A549 (cell line): ENCODE measurements around the gene FHIT. TPM values are rescaled to one million over a fixed set of nuclear protein-coding genes. Genes with fewer than 3 reads are reported as not detected.

Experiments used
- ATAC-seq, 2 experiments: fragments of 200-7000 bp in 1 of 2; fragments of >200 bp in 1 of 2; cut with Nextera tagmentation in 1 of 2; cut with Tn5 transposase in 1 of 2; 3 replicates each; pipeline versions ENCODE4 v1.8.0 to v1.9.1; 2018 to 2020; ENCODE audit warnings: mild to moderate bottlenecking in 1 of 2, moderate library complexity in 1 of 2
- CTCF ChIA-PET: fragments of 300-600 bp; sonication (Branson Sonifier 250); formaldehyde crosslinking; extraction: SDS; loops from one replicate; lab custom pipeline; 2021; ENCODE audit warnings: antibody characterized with exemption, inconsistent platforms; lab: Yijun Ruan, JAX
- POLR2A ChIA-PET: fragments of 350-600 bp; formaldehyde crosslinking; extraction: SDS; loops from one replicate; lab custom pipeline; 2021; ENCODE audit warnings: antibody characterized with exemption, inconsistent platforms; lab: Yijun Ruan, JAX
- DNase-seq, 2 experiments: peaks; one replicate each; pipeline versions ENCODE4 v3.0.0 to v3.0.0-alpha.2; 2011 to 2016; ENCODE audit warnings: low read depth in 1 of 2, low spot score in 1 of 2
- FAIRE-seq: peaks from 2 replicates; lab custom pipeline; 2011; peaks lifted over from hg19 to GRCh38; lab: Jason Lieb, UNC
- H3K27ac ChIP-seq, 2 experiments: fragments of >200 bp; sonication (Bioruptor Twin); formaldehyde crosslinking; 3 replicates each; pipeline ENCODE4 v1.5.1; 2016 to 2017
- H3K4me1 ChIP-seq: fragments of >200 bp; sonication (Bioruptor Twin); formaldehyde crosslinking; 3 replicates; pipeline ENCODE4 v1.6.1; 2016
- H3K4me2 ChIP-seq: fragments of >200 bp; sonication (Bioruptor Twin); formaldehyde crosslinking; 3 replicates; pipeline ENCODE4 v1.6.1; 2016
- H3K4me3 ChIP-seq: fragments of >200 bp; sonication (Bioruptor Twin); formaldehyde crosslinking; 3 replicates; pipeline ENCODE4 v1.5.1; 2016
- H3K9me3 ChIP-seq: fragments of >200 bp; sonication (Bioruptor Twin); formaldehyde crosslinking; 3 replicates; pipeline ENCODE4 v1.6.1; 2016
- CHD4 ChIP-seq: fragments of 200-600 bp; sonication (generic); IDR thresholded peaks from 2 replicates; pipeline ENCODE4 v1.6.1; 2016; ENCODE audit warnings: antibody characterized with exemption, mild to moderate bottlenecking, borderline replicate concordance
- EHMT2 ChIP-seq: fragments of 200-600 bp; sonication (generic); IDR thresholded peaks from 2 replicates; pipeline ENCODE4 v1.6.1; 2016; ENCODE audit warnings: antibody characterized with exemption, low read depth, mild to moderate bottlenecking, moderate library complexity
- ESRRA ChIP-seq: fragments of 150-350 bp; IDR thresholded peaks from 2 replicates; pipeline ENCODE4 v1.6.1; 2014; ENCODE audit warnings: mild to moderate bottlenecking, low read length, borderline replicate concordance
- FOXS1 ChIP-seq: fragments of 250-450 bp; sonication (Bioruptor Pico); IDR thresholded peaks from 2 replicates; pipeline ENCODE4 v1.5.0; 2020; ENCODE audit warnings: mild to moderate bottlenecking, moderate library complexity
- GATA3 ChIP-seq: IDR thresholded peaks from 2 replicates; pipeline ENCODE4 v1.6.1; 2012; ENCODE audit warnings: borderline replicate concordance
- HDAC2 ChIP-seq: fragments of 200-600 bp; sonication (generic); IDR thresholded peaks from 2 replicates; pipeline ENCODE4 v1.6.1; 2016
- HEYL ChIP-seq: fragments of 250-450 bp; sonication (Bioruptor Pico); IDR thresholded peaks from 2 replicates; pipeline ENCODE4 v1.8.0; 2021; ENCODE audit warnings: mild to moderate bottlenecking, moderate library complexity
- HOXB5 ChIP-seq: fragments of 250-450 bp; sonication (Bioruptor Pico); IDR thresholded peaks from 2 replicates; pipeline ENCODE4 v1.5.0; 2020; ENCODE audit warnings: mild to moderate bottlenecking, moderate library complexity
- JUNB ChIP-seq: fragments of >200 bp; sonication (Bioruptor Twin); formaldehyde crosslinking; IDR thresholded peaks from 2 replicates; pipeline ENCODE4 v1.6.1; 2016
- KDM1A ChIP-seq: fragments of 200-600 bp; sonication (generic); IDR thresholded peaks from 2 replicates; pipeline ENCODE4 v1.6.1; 2016; ENCODE audit warnings: low read depth, mild to moderate bottlenecking
- MAFK ChIP-seq: fragments of 450-650 bp; IDR thresholded peaks from 2 replicates; pipeline ENCODE4 v1.6.1; 2014; ENCODE audit not compliant: partially characterized antibody
- MAZ ChIP-seq: fragments of 150-350 bp; IDR thresholded peaks from 2 replicates; pipeline ENCODE4 v1.6.1; 2014; ENCODE audit warnings: antibody characterized with exemption, low read depth, low read length, borderline replicate concordance
- NFE2L2 ChIP-seq: fragments of 150-350 bp; conservative IDR thresholded peaks from 2 replicates; pipeline ENCODE4 v1.6.1; 2014; ENCODE audit warnings: low read length
- NPAS2 ChIP-seq: fragments of 250-450 bp; sonication (Bioruptor Pico); IDR thresholded peaks from 2 replicates; pipeline ENCODE4 v1.8.0; 2022; ENCODE audit warnings: mild to moderate bottlenecking, moderate library complexity, borderline replicate concordance
- POLR2AphosphoS2 ChIP-seq: conservative IDR thresholded peaks from 2 replicates; pipeline ENCODE4 v1.6.1; 2012; ENCODE audit warnings: low read length, improper control_type of control experiment, inconsistent platforms
- RAD21 ChIP-seq, 2 experiments: fragments of >200 bp in 1 of 2; sonication (Bioruptor Twin) in 1 of 2; formaldehyde crosslinking in 1 of 2; IDR thresholded peaks in 1 of 2; conservative IDR thresholded peaks in 1 of 2; 2 replicates in 1 of 2; 3 replicates in 1 of 2; pipeline ENCODE4 v1.6.1; 2012 to 2018; ENCODE audit warnings: inconsistent platforms in 1 of 2
- RARB ChIP-seq: fragments of 250-450 bp; sonication (Bioruptor Pico); IDR thresholded peaks from 2 replicates; pipeline ENCODE4 v1.8.0; 2021; ENCODE audit warnings: mild to moderate bottlenecking, moderate library complexity
- RFX5 ChIP-seq: fragments of 450-650 bp; IDR thresholded peaks from 2 replicates; pipeline ENCODE4 v1.7.1; 2014; ENCODE audit warnings: antibody characterized with exemption, mild to moderate bottlenecking, moderate library complexity
- RNF2 ChIP-seq: fragments of 200-600 bp; sonication (generic); IDR thresholded peaks from 2 replicates; pipeline ENCODE4 v1.6.1; 2016; ENCODE audit warnings: low read depth, mild to moderate bottlenecking, antibody characterized with exemption, moderate library complexity, borderline replicate concordance
- SMC3 ChIP-seq: fragments of >200 bp; sonication (Bioruptor Twin); formaldehyde crosslinking; IDR thresholded peaks from 3 replicates; pipeline ENCODE4 v1.6.1; 2018; ENCODE audit warnings: inconsistent platforms
- SREBF2 ChIP-seq: fragments of 450-650 bp; IDR thresholded peaks from 2 replicates; pipeline ENCODE4 v1.6.1; 2014; ENCODE audit warnings: mild to moderate bottlenecking, moderate library complexity
- TFCP2L1 ChIP-seq: fragments of 250-450 bp; sonication (Bioruptor Pico); IDR thresholded peaks from 2 replicates; pipeline ENCODE4 v1.5.0; 2021; ENCODE audit warnings: mild to moderate bottlenecking
- TP53 ChIP-seq: fragments of 250-450 bp; sonication (Bioruptor Pico); IDR thresholded peaks from 2 replicates; pipeline ENCODE4 v1.5.0; 2021; ENCODE audit warnings: mild to moderate bottlenecking, moderate library complexity
- ZC3H11A ChIP-seq: fragments of 450-650 bp; IDR thresholded peaks from 2 replicates; pipeline ENCODE4 v1.6.1; 2014; ENCODE audit warnings: antibody characterized with exemption, mild to moderate bottlenecking
- ZFP36 ChIP-seq: fragments of 450-650 bp; IDR thresholded peaks from 2 replicates; pipeline ENCODE4 v1.6.1; 2014; ENCODE audit warnings: borderline replicate concordance; ENCODE audit not compliant: partially characterized antibody
- ZSCAN20 ChIP-seq: fragments of 250-450 bp; sonication (Bioruptor Pico); IDR thresholded peaks from 2 replicates; pipeline ENCODE4 v1.8.0; 2022; ENCODE audit warnings: mild to moderate bottlenecking, moderate library complexity
- WGBS: methylation state at CpG from one replicate; pipeline ENCODE4 v1.1.6; 2017; ENCODE audit errors: missing lambda C conversion rate; 5-methylcytosine and 5-hydroxymethylcytosine counted together
- polyA plus RNA-seq, 4 experiments: library from polyadenylated mRNA; depleted of rRNA in 3 of 4; stranded (reverse); fragments of >200 nt; fragmentation: RNase III in 1 of 4; extraction: RNeasy Plus Mini Kit Qiagen cat#74134 plus additional on column Dnase treatment in 1 of 4; gene quantifications; 2 replicates in 3 of 4; 3 replicates in 1 of 4; pipeline ENCODE4 v1.2.3, GENCODE V29; 2011 to 2017
- TF ChIP-seq, protein P1 (sequence below): fragments of >200 bp; sonication (Bioruptor Twin); formaldehyde crosslinking; IDR thresholded peaks from 3 replicates; pipeline ENCODE4 v1.5.1; 2016
- TF ChIP-seq, protein P2 (sequence below): IDR thresholded peaks from 2 replicates; pipeline ENCODE4 v1.6.1; 2012; ENCODE audit warnings: low read depth, borderline replicate concordance
- TF ChIP-seq, protein P3 (sequence below): fragments of 250-450 bp; sonication (Bioruptor Pico); IDR thresholded peaks from 2 replicates; pipeline ENCODE4 v1.5.0; 2021; ENCODE audit warnings: mild to moderate bottlenecking, moderate library complexity, borderline replicate concordance

Gene FHIT
- polyA plus RNA-seq, 2 of the 4 experiments (the other 2 are of a cell fraction) = 0.76 to 0.92 TPM

DNA sequence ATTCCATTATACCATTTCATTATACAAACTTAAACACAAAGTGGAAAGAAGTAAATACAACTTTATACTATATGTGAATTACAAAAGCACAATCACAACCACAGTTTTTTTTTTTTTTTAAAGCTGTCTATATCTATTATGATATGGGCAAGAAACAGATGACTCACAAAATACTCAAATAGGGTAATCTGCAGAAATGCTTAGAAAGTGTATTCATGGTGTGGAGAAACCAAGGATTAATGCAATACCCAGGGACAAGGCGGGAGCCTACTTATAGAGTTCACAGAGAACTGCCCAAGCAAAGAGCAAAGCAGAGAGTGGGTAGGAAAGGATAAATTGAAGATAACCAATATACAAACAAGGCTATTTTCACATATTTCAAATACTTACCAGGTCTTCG, 332.0 kb downstream of the FHIT start:
- Histone ChIP-seq H3K4me1 (no peaks in the 10 kb centered on the region), H3K27ac (no peak overlapping the region), H3K9me3 (no peaks in the 10 kb centered on the region), H3K4me3 (no peak overlapping the region)
- CTCF ChIA-PET = no interaction called here
- DNase-seq (no peak), FAIRE-seq (no peak), ATAC-seq (no peak)
- POLR2A ChIA-PET = no interaction called here
- WGBS = 28% methylated on average over 2 of the region's 2 CpGs
- TF ChIP-seq POLR2AphosphoS2 (no peak), HEYL (CRISPR knock-in tag) (no peak), GATA3 (no peak), HOXB5 (no peak), RARB (CRISPR knock-in tag) (no peak), TFCP2L1 (CRISPR knock-in tag) (no peak)
- TF ChIP-seq, all 56 proteins: peak for 0
- H3K4me2 ChIP-seq = no peak overlapping the region

DNA sequence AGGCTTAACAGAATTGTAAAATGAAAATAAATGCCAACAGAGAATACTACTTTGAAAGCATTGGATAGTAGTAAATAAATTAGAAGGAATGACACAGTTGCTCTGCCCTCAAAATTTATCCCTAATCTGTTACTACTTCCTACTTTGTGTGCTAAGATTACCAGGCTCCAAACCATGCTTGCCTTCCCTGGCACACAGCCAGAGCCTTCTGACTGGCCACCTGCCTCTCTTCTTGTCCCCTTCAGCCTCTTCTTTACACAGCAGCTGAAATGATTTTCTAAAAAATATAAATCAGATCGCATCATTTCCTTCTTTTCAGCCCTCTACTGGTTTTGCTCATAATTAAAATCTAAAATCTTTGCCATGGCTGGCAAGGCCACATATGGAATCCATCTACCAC, 334.1 kb downstream of the FHIT start:
- Histone ChIP-seq H3K4me3 (no peak overlapping the region), H3K4me1 (no peaks in the 10 kb centered on the region), H3K27ac (no peak overlapping the region), H3K9me3 (no peaks in the 10 kb centered on the region)
- 10% methylated on average over 1 of the region's 1 CpG for WGBS
- ATAC-seq (no peak), DNase-seq (no peak)
- TF ChIP-seq, protein P1, sequence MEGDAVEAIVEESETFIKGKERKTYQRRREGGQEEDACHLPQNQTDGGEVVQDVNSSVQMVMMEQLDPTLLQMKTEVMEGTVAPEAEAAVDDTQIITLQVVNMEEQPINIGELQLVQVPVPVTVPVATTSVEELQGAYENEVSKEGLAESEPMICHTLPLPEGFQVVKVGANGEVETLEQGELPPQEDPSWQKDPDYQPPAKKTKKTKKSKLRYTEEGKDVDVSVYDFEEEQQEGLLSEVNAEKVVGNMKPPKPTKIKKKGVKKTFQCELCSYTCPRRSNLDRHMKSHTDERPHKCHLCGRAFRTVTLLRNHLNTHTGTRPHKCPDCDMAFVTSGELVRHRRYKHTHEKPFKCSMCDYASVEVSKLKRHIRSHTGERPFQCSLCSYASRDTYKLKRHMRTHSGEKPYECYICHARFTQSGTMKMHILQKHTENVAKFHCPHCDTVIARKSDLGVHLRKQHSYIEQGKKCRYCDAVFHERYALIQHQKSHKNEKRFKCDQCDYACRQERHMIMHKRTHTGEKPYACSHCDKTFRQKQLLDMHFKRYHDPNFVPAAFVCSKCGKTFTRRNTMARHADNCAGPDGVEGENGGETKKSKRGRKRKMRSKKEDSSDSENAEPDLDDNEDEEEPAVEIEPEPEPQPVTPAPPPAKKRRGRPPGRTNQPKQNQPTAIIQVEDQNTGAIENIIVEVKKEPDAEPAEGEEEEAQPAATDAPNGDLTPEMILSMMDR = no peak
- TF ChIP-seq SREBF2 = no peak
- TF ChIP-seq ZSCAN20 (CRISPR knock-in tag) = no peak
- TF ChIP-seq, protein P2, sequence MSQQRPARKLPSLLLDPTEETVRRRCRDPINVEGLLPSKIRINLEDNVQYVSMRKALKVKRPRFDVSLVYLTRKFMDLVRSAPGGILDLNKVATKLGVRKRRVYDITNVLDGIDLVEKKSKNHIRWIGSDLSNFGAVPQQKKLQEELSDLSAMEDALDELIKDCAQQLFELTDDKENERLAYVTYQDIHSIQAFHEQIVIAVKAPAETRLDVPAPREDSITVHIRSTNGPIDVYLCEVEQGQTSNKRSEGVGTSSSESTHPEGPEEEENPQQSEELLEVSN = no peak
- TF ChIP-seq HDAC2 = no peak
- no peak for TF ChIP-seq RAD21 (conservative IDR thresholded peaks at IDR 0.05 in 1 of 2, IDR thresholded peaks at IDR 0.05 in 1 of 2)
- TF ChIP-seq, protein P3, sequence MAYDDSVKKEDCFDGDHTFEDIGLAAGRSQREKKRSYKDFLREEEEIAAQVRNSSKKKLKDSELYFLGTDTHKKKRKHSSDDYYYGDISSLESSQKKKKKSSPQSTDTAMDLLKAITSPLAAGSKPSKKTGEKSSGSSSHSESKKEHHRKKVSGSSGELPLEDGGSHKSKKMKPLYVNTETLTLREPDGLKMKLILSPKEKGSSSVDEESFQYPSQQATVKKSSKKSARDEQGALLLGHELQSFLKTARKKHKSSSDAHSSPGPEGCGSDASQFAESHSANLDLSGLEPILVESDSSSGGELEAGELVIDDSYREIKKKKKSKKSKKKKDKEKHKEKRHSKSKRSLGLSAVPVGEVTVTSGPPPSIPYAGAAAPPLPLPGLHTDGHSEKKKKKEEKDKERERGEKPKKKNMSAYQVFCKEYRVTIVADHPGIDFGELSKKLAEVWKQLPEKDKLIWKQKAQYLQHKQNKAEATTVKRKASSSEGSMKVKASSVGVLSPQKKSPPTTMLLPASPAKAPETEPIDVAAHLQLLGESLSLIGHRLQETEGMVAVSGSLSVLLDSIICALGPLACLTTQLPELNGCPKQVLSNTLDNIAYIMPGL (CRISPR knock-in tag) = no peak
- no peak for TF ChIP-seq SMC3
- TF ChIP-seq FOXS1 (CRISPR knock-in tag) = no peak
- TF ChIP-seq ZC3H11A = no peak
- no peak for TF ChIP-seq KDM1A
- no peak for TF ChIP-seq MAFK
- TF ChIP-seq NFE2L2 = no peak
- TF ChIP-seq, all 56 proteins: peak for 0
- ChIA-PET POLR2A (no interaction called here), CTCF (no interaction called here)
- FAIRE-seq = no peak
- H3K4me2 ChIP-seq = no peak overlapping the region

GRCh38 chr3:60916546-60916945, 334.7 kb downstream of the FHIT start:
- Histone ChIP-seq H3K9me3 (no peaks in the 10 kb centered on the region), H3K27ac (no peak overlapping the region), H3K4me3 (no peak overlapping the region), H3K4me2 (no peak overlapping the region), H3K4me1 (no peaks in the 10 kb centered on the region)
- ATAC-seq = no peak
- WGBS = 41% methylated on average over 4 of the region's 4 CpGs
- FAIRE-seq = no peak
- ChIA-PET POLR2A (no interaction called here), CTCF (no interaction called here)
- no peak for DNase-seq
- TF ChIP-seq NPAS2 (CRISPR knock-in tag) (no peak), SMC3 (no peak), EHMT2 (no peak), TP53 (no peak), ZFP36 (no peak), MAZ (no peak), JUNB (no peak), ESRRA (no peak), CHD4 (no peak), RNF2 (no peak), RFX5 (no peak)
